Measurements from ENCODE around the gene CNTN4. TPM values are rescaled to one million over a fixed set of nuclear protein-coding genes. Genes with fewer than 3 reads are reported as not detected.

CNTN4 gene
- total and polyA plus RNA-seq, 2 experiments from 2014 or later, result 0.91 to 4.0 TPM

GRCh38 chr3:2391896-2392295 lies 293.2 kb downstream of the CNTN4 start:
- Mint-ChIP-seq H3K9me3 (peaks cover 89% of the 10 kb centered on the region), H3K36me3 (ENCODE audit: low read depth) (peaks cover 27% of the 10 kb centered on the region), H3K4me1 (no peaks in the 10 kb centered on the region), H3K27me3 (ENCODE audit: insufficient read depth, low read depth, poor library complexity) (no peaks in the 10 kb centered on the region), H3K4me3 (no peak overlapping the region), H3K27ac (no peak overlapping the region)
- DNase-seq (ENCODE audit: low spot score) (no peak), ATAC-seq (no peak)
- H3K36me3 ChIP-seq (ENCODE audit: insufficient read depth), result no peaks in the 10 kb centered on the region
- no peaks in the 10 kb centered on the region for H3K4me1 ChIP-seq (ENCODE audit: insufficient read depth)
- H3K4me2 ChIP-seq, result no peak overlapping the region
- H3F3A ChIP-seq (replicated peaks; ENCODE audit: low read depth), result no peaks in the 10 kb centered on the region
- no peaks in the 10 kb centered on the region for H4K20me1 ChIP-seq (replicated peaks; ENCODE audit: insufficient read depth)
- no peaks in the 10 kb centered on the region for H3K9me2 ChIP-seq (ENCODE audit: insufficient read depth)
- no peak for TF ChIP-seq EZH2phosphoT487 (IDR thresholded peaks at IDR 0.05; ENCODE audit: unreplicated experiment)
- TF ChIP-seq ZNF331 (CRISPR knock-in tag; IDR thresholded peaks at IDR 0.05; ENCODE audit: low read depth), result no peak
- no peak for TF ChIP-seq CREB1 (CRISPR knock-in tag; IDR thresholded peaks at IDR 0.05; ENCODE audit: low read depth)
- no peak for TF ChIP-seq NANOG (IDR thresholded peaks at IDR 0.05; ENCODE audit: borderline replicate concordance)
- TF ChIP-seq CTCF (conservative IDR thresholded peaks at IDR 0.05; ENCODE audit: low read depth in 2 of 2), result no peak
- no peak for TF ChIP-seq ZNF462 (CRISPR knock-in tag; IDR thresholded peaks at IDR 0.05)
- TF ChIP-seq POLR2AphosphoS5 (IDR thresholded peaks at IDR 0.05; ENCODE audit: low read depth), result no peak
- no peak for TF ChIP-seq REST (IDR thresholded peaks at IDR 0.05; ENCODE audit: unreplicated experiment)
- no peaks in the 10 kb centered on the region for H3K79me2 ChIP-seq (replicated peaks; ENCODE audit: insufficient read depth)
- no peaks in the 10 kb centered on the region for H3K27me3 ChIP-seq (ENCODE audit: insufficient read depth)
- H2AFZ ChIP-seq, result no peak overlapping the region
- H3K27ac ChIP-seq (ENCODE audit: low read depth), result no peak overlapping the region
- no peak overlapping the region for H3K4me3 ChIP-seq

Data from GM23338 (cell line).